ENCODE data around the gene SLC34A3.

SLC34A3 gene

DNA sequence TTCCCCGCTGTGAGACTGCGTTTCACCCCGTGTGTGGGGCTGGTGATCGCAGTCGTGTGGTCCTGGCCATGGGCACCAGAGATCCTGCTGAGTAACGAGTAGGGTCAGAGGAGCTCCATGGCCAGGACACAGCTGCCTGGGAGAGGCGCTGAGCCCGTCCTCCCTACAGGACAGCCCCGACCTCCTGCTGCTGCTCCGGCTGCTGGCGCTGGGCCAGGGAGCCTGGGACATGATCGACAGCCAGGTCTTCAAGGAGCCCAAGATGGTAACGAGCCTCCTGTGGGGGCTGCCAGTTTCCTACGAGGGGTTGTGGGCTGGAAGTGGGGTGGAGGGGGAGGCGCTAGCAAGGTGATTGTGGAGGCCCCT is 35.4 kb downstream of the SLC34A3 start:
- DNase-seq (ENCODE audit: insufficient read length, low spot score) = no peak
- no peak for FAIRE-seq
- TF ChIP-seq POU2F2 (IDR thresholded peaks at IDR 0.05; ENCODE audit: low read depth, low read length) = no peak
- TF ChIP-seq PAX5 (IDR thresholded peaks at IDR 0.05; ENCODE audit: insufficient read depth, low read length, severe bottlenecking) = no peak
- no peak for TF ChIP-seq POLR2AphosphoS5 (IDR thresholded peaks at IDR 0.05; ENCODE audit: low read depth, low read length)
- TF ChIP-seq SPI1 (IDR thresholded peaks at IDR 0.05; ENCODE audit: low read depth, low read length) = no peak
- no peak for TF ChIP-seq TAF1 (IDR thresholded peaks at IDR 0.05; ENCODE audit: low read depth, low read length)
- TF ChIP-seq POLR2A (IDR thresholded peaks at IDR 0.05; ENCODE audit: low read depth, low read length) = no peak

DNA sequence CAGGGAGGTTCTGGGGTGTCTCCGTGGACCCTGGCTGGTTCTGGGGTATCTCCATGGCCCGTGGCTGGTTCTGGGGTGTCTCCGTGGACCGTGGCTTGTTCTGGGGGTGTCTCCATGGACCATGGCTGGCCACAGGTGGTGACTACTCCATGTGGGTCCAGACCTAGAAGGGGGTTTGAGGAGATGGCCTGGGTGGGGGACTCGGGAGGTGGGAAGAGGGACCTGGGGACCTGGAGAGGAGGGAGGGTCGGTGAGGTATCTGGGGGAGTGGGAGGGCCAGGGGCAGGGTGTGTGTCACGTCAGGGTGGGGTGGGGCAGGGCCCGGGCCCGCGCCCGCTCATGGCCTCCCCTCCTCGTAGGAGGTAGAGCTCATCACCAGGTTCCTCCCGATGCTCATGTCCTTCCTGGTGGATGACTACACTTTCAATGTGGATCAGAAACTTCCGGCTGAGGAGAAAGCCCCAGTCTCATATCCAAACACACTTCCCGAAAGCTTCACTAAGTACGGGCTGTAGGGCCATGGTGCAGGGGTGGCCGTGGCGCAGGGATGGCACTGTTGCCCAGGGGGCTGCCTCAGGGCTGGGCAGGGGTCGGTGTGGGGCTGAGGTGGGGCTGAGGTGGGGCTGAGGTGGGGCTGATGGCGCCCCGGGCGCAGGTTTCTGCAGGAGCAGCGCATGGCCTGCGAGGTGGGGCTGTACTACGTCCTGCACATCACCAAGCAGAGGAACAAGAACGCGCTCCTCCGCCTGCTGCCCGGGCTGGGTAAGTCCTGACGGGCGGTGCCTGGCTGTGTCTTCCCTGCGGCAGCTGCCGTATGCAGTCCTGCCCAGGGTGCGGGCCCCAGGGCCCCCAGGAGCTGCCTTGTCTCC is 36.1 kb downstream of the SLC34A3 start:
- DNase-seq (ENCODE audit: insufficient read length, low spot score) (no peak), FAIRE-seq (no peak)
- TF ChIP-seq POLR2A (IDR thresholded peaks at IDR 0.05; ENCODE audit: low read depth, low read length) (no peak), POU2F2 (IDR thresholded peaks at IDR 0.05; ENCODE audit: low read depth, low read length) (no peak), PAX5 (IDR thresholded peaks at IDR 0.05; ENCODE audit: insufficient read depth, low read length, severe bottlenecking) (no peak), POLR2AphosphoS5 (IDR thresholded peaks at IDR 0.05; ENCODE audit: low read depth, low read length) (no peak), TAF1 (IDR thresholded peaks at IDR 0.05; ENCODE audit: low read depth, low read length) (no peak), SPI1 (IDR thresholded peaks at IDR 0.05; ENCODE audit: low read depth, low read length) (no peak)

DNA sequence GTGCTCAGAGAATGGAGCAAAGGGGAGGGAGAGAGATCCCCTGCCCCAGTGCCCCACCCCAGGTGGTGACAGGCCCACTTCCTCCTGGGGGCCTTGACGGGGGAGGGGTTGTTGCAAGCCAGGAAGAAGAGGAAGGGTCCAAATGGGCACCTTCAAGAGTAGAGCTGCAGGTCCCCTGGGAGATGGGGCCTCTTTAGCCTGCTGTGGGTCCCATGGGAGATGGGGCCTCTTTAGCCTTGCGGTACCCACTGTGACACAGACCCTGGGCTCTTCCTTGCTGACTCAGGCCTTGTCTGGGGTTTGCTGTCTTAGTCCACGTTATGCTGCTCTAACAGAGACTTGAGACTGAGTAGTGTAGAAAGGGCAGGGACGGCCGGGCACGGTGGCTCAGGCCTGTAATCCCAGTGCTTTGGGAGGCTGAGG is 37.2 kb downstream of the SLC34A3 start:
- DNase-seq (ENCODE audit: insufficient read length, low spot score) (no peak), FAIRE-seq (no peak)
- TF ChIP-seq POU2F2 (IDR thresholded peaks at IDR 0.05; ENCODE audit: low read depth, low read length) = no peak
- TF ChIP-seq PAX5 (IDR thresholded peaks at IDR 0.05; ENCODE audit: insufficient read depth, low read length, severe bottlenecking) = no peak
- TF ChIP-seq POLR2AphosphoS5 (IDR thresholded peaks at IDR 0.05; ENCODE audit: low read depth, low read length) = no peak
- TF ChIP-seq TAF1 (IDR thresholded peaks at IDR 0.05; ENCODE audit: low read depth, low read length) = no peak
- no peak for TF ChIP-seq POLR2A (IDR thresholded peaks at IDR 0.05; ENCODE audit: low read depth, low read length)
- TF ChIP-seq SPI1 (IDR thresholded peaks at IDR 0.05; ENCODE audit: low read depth, low read length) = no peak

DNA sequence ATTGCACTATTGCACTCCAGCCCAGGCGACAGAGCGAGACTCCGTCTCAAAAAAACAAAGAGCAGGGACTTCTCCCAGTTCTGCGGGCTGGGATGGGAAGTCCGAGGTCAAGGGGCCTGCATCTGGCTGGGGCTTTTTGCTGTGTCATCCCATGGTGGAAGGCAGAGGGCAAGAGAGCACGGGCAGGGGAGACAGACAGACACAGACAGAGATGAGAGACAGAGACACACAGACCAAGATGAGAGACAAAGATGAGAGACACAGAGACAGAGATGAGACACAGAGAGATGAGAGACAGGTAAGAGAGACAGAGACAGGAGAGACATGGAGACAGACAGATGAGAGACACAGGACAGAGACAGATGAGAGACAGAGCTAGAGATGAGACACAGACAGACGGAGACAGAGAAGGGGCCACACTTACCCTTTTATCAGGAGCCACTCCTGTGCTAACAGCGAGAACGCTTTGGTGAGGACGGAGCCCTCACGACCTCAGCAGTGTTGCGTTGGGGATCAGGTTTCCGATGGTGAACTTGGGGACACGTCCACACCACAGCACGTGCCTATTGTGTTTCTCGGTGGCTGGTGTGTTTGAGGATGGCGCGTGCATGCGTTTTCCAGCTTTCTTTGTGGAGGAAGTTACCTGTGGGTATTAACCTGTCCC is 38.0 kb downstream of the SLC34A3 start:
- DNase-seq (ENCODE audit: insufficient read length, low spot score) = no peak
- FAIRE-seq = peak; percentile 48
- TF ChIP-seq POLR2AphosphoS5 (IDR thresholded peaks at IDR 0.05; ENCODE audit: low read depth, low read length) (no peak), POU2F2 (IDR thresholded peaks at IDR 0.05; ENCODE audit: low read depth, low read length) (no peak), POLR2A (IDR thresholded peaks at IDR 0.05; ENCODE audit: low read depth, low read length) (no peak), PAX5 (IDR thresholded peaks at IDR 0.05; ENCODE audit: insufficient read depth, low read length, severe bottlenecking) (no peak), SPI1 (IDR thresholded peaks at IDR 0.05; ENCODE audit: low read depth, low read length) (no peak), TAF1 (IDR thresholded peaks at IDR 0.05; ENCODE audit: low read depth, low read length) (no peak)

DNA sequence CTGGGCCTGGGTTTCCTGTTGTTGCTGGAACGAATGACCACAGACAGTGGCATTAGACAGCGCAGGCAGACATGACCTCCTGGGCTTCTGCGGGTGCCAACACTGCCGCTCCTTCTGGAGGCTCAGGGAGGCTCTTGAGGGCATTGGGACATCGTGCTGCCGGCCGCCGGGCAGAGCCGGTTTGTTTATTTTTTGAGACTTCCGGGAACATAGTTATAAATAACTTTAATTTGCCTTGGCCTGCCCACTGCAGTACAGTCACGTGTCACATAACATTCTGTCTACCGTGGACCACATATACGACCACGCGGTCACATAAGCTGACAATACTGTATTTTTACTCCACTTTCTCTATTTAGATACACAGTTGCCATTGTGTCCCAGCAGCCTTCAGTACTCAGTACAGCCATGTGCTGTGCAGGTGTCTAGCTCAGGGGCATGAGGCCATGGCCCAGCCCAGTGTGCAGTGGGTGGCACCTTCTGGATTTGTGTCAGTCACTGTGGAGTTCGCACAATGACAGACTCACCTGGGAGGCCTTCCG is 38.6 kb downstream of the SLC34A3 start:
- TF ChIP-seq POLR2AphosphoS5 (IDR thresholded peaks at IDR 0.05; ENCODE audit: low read depth, low read length) (no peak), TAF1 (IDR thresholded peaks at IDR 0.05; ENCODE audit: low read depth, low read length) (no peak), POLR2A (IDR thresholded peaks at IDR 0.05; ENCODE audit: low read depth, low read length) (no peak)
- FAIRE-seq = peak; percentile 72
- no peak for DNase-seq (ENCODE audit: insufficient read length, low spot score)

DNA sequence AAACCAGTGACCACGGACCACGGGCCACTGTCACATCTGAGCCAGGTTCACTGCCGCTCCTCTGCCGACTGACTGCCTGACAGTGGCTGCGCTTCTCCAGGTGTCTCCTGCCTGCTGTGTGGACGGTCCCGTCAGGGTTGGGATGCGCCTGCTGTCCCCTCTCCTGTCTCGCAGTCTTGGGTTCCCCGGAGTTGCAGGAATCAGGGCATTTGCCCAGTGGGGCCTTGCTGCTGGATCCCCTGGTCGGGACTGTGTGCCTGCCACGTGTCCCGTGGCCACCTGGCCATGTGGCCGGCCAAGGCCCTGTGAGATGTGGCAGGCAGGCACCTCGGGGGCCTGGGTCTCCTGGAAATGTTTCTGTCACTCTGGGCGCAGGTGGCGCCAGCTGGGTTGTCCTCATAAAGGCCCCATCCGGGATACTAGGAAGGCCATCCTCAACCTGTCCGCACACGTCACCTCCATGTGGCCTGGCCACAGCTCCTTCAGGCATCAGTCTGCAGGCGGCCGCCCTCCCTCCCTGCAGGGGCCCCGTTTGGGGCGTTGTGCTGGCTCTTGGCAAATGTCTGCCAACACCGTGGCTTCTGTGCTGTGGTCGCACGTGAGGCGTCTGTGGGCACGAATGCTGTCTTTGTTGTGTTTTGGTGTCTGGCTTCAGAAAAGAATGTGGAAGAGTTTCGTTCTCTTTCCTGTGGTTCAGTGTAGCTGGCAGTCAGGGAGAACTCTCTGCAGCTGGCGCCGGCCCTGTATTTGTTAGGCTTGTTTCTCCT is 40.4 kb downstream of the SLC34A3 start:
- FAIRE-seq (no peak), DNase-seq (ENCODE audit: insufficient read length, low spot score) (no peak)
- no peak for TF ChIP-seq TAF1 (IDR thresholded peaks at IDR 0.05; ENCODE audit: low read depth, low read length)
- no peak for TF ChIP-seq POLR2AphosphoS5 (IDR thresholded peaks at IDR 0.05; ENCODE audit: low read depth, low read length)

DNA sequence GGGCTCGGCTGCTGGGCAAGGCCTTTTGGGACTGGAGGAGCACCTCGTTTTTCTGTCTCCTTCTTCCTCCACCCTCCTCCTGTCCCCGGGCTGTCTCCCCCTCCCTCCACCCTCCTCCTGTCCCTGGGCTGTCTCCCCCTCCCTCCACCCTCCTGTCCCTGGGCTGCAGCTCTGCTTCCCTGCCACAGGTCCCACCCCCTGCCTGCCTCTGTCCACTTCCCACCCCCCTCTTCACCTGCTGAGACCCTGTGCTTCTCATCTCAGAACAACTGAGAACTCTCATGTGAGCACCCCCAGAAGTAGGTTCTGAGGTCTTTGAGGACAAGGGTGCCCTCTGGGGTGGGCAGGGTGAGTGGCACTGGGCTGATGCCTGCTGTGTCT is 41.0 kb downstream of the SLC34A3 start:
- no peak for DNase-seq (ENCODE audit: insufficient read length, low spot score)
- TF ChIP-seq POLR2A (IDR thresholded peaks at IDR 0.05; ENCODE audit: low read depth, low read length) (no peak), POLR2AphosphoS5 (IDR thresholded peaks at IDR 0.05; ENCODE audit: low read depth, low read length) (no peak), PAX5 (IDR thresholded peaks at IDR 0.05; ENCODE audit: insufficient read depth, low read length, severe bottlenecking) (no peak), POU2F2 (IDR thresholded peaks at IDR 0.05; ENCODE audit: low read depth, low read length) (no peak), TAF1 (IDR thresholded peaks at IDR 0.05; ENCODE audit: low read depth, low read length) (no peak), SPI1 (IDR thresholded peaks at IDR 0.05; ENCODE audit: low read depth, low read length) (no peak)
- no peak for FAIRE-seq

DNA sequence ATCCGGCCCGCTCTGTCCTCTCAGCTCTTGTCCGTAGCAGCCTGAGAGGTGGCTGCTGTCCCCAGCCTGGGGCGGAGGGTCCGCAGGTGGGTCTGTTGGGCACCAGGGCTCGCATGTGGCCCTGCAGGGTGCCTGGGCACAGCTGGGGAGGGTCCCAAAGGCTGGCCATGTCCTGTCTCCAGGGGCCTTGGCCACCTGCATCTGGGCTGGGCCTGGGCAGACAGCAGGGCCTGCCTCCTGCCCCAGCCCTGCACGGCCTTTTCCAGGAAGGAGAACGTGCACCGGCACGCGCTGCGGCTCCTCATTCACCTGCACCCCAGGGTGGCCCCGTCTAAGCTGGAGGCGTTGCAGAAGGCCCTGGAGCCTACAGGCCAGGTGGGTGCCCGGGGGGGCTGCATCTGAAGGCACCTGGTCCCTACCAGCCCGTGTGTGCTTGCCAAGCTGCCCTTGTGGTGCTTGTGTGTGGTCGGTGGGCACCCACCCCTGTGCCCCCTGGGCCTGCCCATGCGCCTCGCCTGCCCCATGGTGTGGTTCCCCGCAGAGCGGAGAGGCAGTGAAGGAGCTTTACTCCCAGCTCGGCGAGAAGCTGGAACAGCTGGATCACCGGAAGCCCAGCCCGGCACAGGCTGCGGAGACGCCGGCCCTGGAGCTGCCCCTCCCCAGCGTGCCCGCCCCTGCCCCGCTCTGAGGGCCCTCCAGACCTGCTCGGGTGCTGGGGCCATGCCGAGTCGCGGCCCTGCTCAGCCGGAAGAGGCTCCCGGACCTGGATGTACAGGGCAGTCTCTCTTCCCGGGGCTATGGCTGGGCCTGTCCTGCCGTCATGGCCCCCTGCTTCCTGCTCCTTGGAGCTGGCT is 41.8 kb downstream of the SLC34A3 start:
- TF ChIP-seq PAX5 (IDR thresholded peaks at IDR 0.05; ENCODE audit: insufficient read depth, low read length, severe bottlenecking) (no peak), SPI1 (IDR thresholded peaks at IDR 0.05; ENCODE audit: low read depth, low read length) (no peak), POLR2AphosphoS5 (IDR thresholded peaks at IDR 0.05; ENCODE audit: low read depth, low read length) (no peak), POU2F2 (IDR thresholded peaks at IDR 0.05; ENCODE audit: low read depth, low read length) (no peak), POLR2A (IDR thresholded peaks at IDR 0.05; ENCODE audit: low read depth, low read length) (no peak), TAF1 (IDR thresholded peaks at IDR 0.05; ENCODE audit: low read depth, low read length) (no peak)
- FAIRE-seq (no peak), DNase-seq (ENCODE audit: insufficient read length, low spot score) (no peak)

All from GM12891 (cell line).